ENCODE results near the gene SCUBE2. TPM values are rescaled to one million over a fixed set of nuclear protein-coding genes. Genes with fewer than 3 reads are reported as not detected.

The SCUBE2 gene
- total and polyA plus RNA-seq, 2 of the 4 experiments (the other 2 are of a cell fraction): 0.43 to 0.72 TPM

DNA sequence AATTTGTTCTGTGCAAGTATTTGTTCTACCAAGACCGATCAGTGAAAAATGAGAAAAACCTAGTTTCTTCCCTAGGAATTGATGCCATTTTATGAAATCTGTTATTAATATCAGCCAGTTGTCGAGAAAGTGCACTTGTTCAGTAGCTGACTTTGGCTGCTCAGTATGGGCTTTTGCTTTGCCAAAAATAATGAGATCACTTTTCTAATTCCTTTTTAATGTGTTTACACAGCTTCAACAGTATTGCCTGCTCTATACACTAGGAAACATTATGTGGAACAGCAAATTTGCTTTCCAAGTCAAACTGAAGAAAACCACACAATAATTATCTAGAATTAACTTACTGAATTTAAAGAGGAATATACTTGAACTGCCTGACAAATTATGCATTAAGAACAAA is 34.4 kb downstream of the SCUBE2 start:
- Histone ChIP-seq H3K14ac (replicated peaks; ENCODE audit: low read depth, low read length) (no peak overlapping the region), H3K9me3 (ENCODE audit: control insufficient read depth, insufficient read depth, low read length) (no peaks in the 10 kb centered on the region), H3K9ac (ENCODE audit: low read depth, low read length) (no peak overlapping the region), H3K18ac (ENCODE audit: low read depth, low read length) (no peak overlapping the region), H3K27ac (ENCODE audit: insufficient read depth, low read length) (no peak overlapping the region), H3K4ac (ENCODE audit: low read depth, low read length) (no peak overlapping the region), H3K27me3 (ENCODE audit: control insufficient read depth, insufficient read depth, low read length) (no peaks in the 10 kb centered on the region), H4K5ac (ENCODE audit: low read depth, low read length) (no peak overlapping the region), H3K36me3 (ENCODE audit: control insufficient read depth, insufficient read depth, low read length) (no peaks in the 10 kb centered on the region), H2AK9ac (replicated peaks; ENCODE audit: low read depth, low read length, poor library complexity) (no peak overlapping the region), H2BK120ac (ENCODE audit: low read depth, low read length) (no peak overlapping the region), H4K91ac (ENCODE audit: insufficient read depth, low read depth, low read length) (no peak overlapping the region), H3K4me1 (ENCODE audit: control insufficient read depth, insufficient read depth, low read length) (peaks cover 4% of the 10 kb centered on the region), H3K23ac (ENCODE audit: low read depth, low read length) (no peak overlapping the region), H3K4me2 (ENCODE audit: low read depth, low read length) (no peak overlapping the region), H4K20me1 (ENCODE audit: insufficient read depth, low read length) (no peaks in the 10 kb centered on the region), H3K79me1 (ENCODE audit: low read depth in 1 of 2, low read length in 2 of 2) (no peaks in the 10 kb centered on the region; a peak in 1 of 4 replicates), H2BK15ac (ENCODE audit: low read depth, low read length) (no peak overlapping the region), H2BK5ac (ENCODE audit: low read depth, low read length, poor library complexity, severe bottlenecking) (no peak overlapping the region), H2AK5ac (ENCODE audit: low read depth, low read length) (no peak overlapping the region), H3K9me1 (ENCODE audit: insufficient read depth, low read length) (peaks cover 12% of the 10 kb centered on the region), H3K56ac (ENCODE audit: extremely low read depth, insufficient read depth, low read length) (no peak overlapping the region), H2AFZ (replicated peaks; ENCODE audit: low read length, poor library complexity) (no peak overlapping the region), H4K8ac (ENCODE audit: low read depth in 2 of 2, low read length in 2 of 2) (no peak overlapping the region), H3K4me3 (ENCODE audit: insufficient read depth, low read depth, low read length) (no peak overlapping the region), H2BK20ac (ENCODE audit: low read depth, low read length) (no peak overlapping the region)
- DNase-seq: peak; percentile 12
- CTCF ChIA-PET: interaction anchor here (0.6 kb wide), 1 partner anchor 9 kb away, joined by 3 read pairs; no protein-coding TSS in a partner anchor
- in situ Hi-C loops (cut with MboI; ENCODE audit: low sequenced_read_pairs): no loop called here
- BruUV-seq (replicated peaks): no TSS peak
- ATAC-seq (ENCODE audit: low read depth): no peak
- 80% methylated on average over 1 of the region's 2 CpGs; no CpG with 5 or more reads in 1 of the 2 experiments for WGBS, 2 experiments (ENCODE audit: extremely low coverage in 2 of 2, insufficient read length in 1 of 2)
- intact Hi-C loops (cut with micrococcal nuclease): no loop called here
- no peak for TF ChIP-seq MAFK (IDR thresholded peaks at IDR 0.05; ENCODE audit: low read depth, low read length)
- POLR2A ChIA-PET (ENCODE audit: unreplicated experiment): no interaction called here
- dilution Hi-C loops (cut with HindIII; ENCODE audit: low sequenced_read_pairs, unreplicated experiment): no loop called here

Data from IMR-90 (cell line).